Upper lobe of left lung (tissue), 4 donors: ENCODE results near the gene NIPA2.

Experiments
- EP300 ChIP-seq, 4 donors: sonication (generic); formaldehyde crosslinking; IDR thresholded peaks; one replicate each; pipeline ENCODE4 v1.5.1; 2017; ENCODE audit warnings: antibody characterized with exemption in 4 of 4, control low read depth in 2 of 4
- POLR2A ChIP-seq, 4 donors: fragments of 450-650 bp; IDR thresholded peaks; one replicate each; pipeline ENCODE4 v1.5.1; 2016 to 2017; ENCODE audit warnings: antibody characterized with exemption in 4 of 4, mild to moderate bottlenecking in 2 of 4
- POLR2AphosphoS5 ChIP-seq, 2 donors: sonication (generic); formaldehyde crosslinking; IDR thresholded peaks; one replicate each; pipeline ENCODE4 v1.5.1; 2017; ENCODE audit warnings: antibody characterized with exemption in 2 of 2
- TF ChIP-seq, protein P1 (sequence below), 6 experiments: fragments of 450-650 bp in 4 of 6; fragments of 200-600 bp in 2 of 6; sonication (generic) in 2 of 6; IDR thresholded peaks; one replicate each; pipeline ENCODE4 v1.5.1; 2016 to 2019; ENCODE audit warnings: antibody characterized with exemption in 6 of 6

DNA sequence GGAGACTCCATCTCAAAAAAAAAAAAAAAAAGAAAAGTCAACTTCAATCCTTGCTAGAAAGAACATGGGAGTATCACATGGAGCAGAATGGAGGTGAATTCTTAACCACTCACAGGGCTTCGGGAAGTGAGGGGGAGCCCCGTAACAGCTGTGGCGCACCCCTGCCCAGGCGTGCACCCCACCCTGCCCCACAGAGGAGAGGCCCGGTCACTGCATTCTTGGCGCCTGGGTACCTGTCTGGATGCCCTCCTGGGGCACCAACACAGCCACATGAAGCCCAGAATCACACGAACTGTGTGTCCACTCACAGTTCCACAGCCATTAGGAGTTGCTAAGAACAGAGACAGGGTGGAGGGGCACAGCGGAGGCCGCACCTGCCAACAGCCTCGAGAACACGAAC, 51.8 kb downstream of the NIPA2 start:
- TF ChIP-seq POLR2A (IDR thresholded peaks at IDR 0.05) (no peak), POLR2AphosphoS5 (IDR thresholded peaks at IDR 0.05) (no peak), EP300 (IDR thresholded peaks at IDR 0.05) (no peak)
- TF ChIP-seq, protein P1, sequence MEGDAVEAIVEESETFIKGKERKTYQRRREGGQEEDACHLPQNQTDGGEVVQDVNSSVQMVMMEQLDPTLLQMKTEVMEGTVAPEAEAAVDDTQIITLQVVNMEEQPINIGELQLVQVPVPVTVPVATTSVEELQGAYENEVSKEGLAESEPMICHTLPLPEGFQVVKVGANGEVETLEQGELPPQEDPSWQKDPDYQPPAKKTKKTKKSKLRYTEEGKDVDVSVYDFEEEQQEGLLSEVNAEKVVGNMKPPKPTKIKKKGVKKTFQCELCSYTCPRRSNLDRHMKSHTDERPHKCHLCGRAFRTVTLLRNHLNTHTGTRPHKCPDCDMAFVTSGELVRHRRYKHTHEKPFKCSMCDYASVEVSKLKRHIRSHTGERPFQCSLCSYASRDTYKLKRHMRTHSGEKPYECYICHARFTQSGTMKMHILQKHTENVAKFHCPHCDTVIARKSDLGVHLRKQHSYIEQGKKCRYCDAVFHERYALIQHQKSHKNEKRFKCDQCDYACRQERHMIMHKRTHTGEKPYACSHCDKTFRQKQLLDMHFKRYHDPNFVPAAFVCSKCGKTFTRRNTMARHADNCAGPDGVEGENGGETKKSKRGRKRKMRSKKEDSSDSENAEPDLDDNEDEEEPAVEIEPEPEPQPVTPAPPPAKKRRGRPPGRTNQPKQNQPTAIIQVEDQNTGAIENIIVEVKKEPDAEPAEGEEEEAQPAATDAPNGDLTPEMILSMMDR (IDR thresholded peaks at IDR 0.05): no peak
